Measurements from ENCODE around the gene TP53BP2.
A peak's percentile ranks its signal among the peaks of the same experiment; 100 is the strongest.
"Not testable (repeated sequence)": the region's sequence is repeated elsewhere in the genome, so short reads cannot be mapped to it uniquely, and the experiment has no call there.

Gene TP53BP2

DNA sequence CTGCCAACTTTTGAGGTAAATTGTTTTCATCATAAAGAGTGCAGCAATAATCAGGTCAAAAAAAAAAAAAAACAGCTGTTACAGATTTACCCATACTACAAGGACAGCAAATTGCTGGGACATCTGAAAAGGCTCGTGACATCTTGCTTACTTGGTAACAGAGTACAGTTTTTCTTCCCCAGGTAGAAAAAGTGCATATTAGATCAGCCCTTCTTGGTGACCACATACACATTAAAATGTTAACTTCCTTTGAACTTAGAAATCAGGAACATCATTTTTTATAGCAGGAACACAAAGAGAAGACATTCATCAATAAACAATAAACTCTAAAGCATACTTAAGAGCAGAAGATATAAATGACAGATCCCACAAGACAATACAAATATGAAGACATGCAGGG, 16.1 kb downstream of the TP53BP2 start:
- DNase-seq = no peak

- DNase-seq = no peak
These were observed 17.4 kb downstream of the TP53BP2 start for GRCh38 chr1:223828162-223828848.

- no peak for DNase-seq
These were observed 18.5 kb downstream of the TP53BP2 start for GRCh38 chr1:223827193-223827663.

DNA sequence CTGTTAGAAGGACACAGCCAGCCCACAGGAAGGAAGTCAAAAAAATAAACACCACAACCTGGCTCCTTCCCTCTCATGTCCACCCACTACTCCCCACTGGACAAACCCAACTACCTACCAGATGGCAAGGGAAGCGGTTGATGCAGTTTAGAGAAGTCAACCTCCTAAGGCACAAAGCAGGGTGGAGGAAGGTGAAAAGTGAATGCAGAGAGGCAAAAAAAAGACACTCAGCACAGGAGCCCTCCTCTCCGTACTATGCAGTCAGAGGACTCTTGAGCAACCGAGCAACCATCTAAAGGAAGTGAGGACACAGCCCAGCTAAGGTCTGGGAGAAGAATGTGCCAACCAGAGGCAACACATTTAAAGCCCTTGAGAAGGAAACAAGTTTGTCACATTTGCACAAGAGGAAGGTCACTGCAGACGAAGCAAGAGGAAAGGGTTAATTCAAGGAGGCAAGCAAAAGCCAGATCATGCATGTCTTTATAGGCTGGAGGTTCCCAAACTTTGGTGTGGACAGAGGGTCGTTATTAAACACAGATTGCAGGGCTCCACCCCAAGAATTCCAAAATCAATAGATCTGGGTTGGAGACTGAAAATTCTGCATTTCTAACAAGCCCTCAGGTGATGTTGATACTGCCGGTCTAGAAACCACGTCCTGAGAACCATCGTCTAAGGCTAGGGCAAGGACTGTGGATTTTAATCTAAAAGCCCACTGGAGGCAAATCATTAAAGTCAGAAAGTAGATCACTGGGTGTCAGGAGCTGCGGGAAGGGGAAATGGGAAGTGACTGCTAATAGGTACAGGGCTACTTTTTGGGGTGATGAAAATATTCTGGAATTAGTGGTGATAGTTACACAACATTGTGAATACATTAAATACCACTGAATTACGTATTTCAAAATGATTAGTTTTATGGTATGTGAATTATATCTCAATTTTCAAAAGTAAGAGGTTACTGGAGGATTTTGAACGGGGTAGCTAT, 19.7 kb downstream of the TP53BP2 start:
- no peak for DNase-seq

GRCh38 chr1:223824712-223825111, 21.0 kb downstream of the TP53BP2 start:
- DNase-seq = no peak

DNA sequence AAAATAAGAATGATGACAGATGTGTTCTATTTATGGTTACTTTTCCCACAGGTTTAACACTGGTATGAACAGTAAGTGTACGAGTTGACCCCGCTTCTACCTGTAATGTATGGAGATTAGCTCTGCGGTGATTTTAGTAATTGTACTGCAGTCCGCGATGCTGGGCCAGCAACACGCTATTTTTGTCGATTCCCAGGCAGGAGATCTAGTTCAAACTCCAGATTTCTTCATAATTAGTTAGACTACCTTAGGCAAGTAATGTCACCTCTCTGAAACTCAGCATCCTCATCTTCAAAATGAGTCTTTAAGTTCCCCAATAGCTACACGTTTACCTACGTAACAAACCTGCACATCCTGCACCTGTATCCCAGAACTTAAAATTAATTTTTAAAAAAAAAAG, 21.5 kb downstream of the TP53BP2 start:
- no peak for DNase-seq

DNA sequence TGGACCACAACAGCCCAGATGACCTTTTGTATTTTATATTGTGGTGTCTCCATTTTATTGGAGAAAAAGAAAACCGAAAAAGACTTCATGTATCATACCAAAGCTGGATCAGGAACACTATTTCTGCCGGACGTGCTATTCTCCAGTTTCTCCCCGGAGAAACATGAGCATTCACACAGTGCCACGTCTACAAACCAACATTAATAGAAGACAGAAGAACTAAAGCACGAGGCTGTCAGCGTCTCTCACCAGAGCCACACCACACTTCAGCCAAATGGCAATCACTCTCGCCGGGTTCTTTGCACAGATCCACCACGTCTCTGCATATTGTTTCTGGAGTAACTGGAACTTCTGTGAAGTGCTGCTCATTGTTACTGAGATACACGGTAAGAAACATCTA, 24.8 kb downstream of the TP53BP2 start:
- DNase-seq = no peak

DNA sequence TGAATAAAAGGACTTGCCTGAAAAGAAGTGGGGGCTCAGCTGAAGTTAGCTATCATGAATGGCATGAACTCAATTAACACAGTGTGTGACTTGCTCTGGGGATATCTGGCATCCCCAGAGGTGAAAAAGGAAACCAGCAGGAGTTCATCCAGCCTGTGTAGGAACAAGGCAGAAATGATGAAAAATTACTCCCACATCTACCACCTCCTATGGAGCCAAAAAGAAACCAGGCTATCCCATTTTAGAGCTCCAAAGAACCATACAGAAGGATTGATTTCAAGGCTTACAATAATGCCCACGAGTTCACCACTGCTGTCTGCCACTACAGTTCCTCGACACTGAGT, 25.3 kb downstream of the TP53BP2 start:
- DNase-seq = no peak

- no peak for DNase-seq
These were observed 25.8 kb downstream of the TP53BP2 start for GRCh38 chr1:223819730-223820514.

DNA sequence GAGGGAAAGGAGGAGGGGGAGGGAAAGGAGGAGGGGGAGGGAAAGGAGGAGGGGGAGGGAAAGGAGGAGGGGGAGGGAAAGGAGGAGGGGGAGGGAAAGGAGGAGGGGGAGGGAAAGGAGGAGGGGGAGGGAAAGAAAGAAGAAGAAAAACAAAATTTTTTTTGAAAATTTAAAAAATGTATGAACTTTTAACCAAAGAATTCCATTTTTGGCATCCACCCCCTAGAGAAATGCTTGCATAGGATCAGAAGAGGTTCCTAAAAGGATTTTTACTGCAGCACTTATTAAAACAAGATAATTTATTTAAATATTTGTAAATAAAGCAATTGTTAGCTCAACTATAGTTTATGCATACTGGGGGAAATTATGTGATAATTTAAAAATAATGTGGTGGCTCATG, 28.5 kb downstream of the TP53BP2 start:
- not testable (repeated sequence) for DNase-seq

DNA sequence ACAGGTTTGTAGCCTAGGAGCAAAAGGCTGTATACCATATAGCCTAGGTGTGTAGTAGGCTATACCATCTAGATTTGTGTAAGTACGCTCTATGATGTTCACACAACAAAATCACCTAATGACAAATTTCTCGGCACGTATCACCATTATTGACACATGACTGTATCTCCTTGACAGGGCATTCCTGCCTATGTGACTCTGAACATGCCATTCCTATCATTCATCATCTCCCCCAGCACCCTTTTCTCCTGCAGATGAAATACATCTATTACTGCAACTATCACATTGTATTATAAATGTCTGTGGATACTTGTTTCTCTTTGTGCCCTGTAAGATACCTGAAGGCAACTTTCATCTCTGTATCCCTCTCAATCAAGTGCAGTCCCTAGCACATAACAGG, 29.9 kb downstream of the TP53BP2 start:
- no peak for DNase-seq

DNA sequence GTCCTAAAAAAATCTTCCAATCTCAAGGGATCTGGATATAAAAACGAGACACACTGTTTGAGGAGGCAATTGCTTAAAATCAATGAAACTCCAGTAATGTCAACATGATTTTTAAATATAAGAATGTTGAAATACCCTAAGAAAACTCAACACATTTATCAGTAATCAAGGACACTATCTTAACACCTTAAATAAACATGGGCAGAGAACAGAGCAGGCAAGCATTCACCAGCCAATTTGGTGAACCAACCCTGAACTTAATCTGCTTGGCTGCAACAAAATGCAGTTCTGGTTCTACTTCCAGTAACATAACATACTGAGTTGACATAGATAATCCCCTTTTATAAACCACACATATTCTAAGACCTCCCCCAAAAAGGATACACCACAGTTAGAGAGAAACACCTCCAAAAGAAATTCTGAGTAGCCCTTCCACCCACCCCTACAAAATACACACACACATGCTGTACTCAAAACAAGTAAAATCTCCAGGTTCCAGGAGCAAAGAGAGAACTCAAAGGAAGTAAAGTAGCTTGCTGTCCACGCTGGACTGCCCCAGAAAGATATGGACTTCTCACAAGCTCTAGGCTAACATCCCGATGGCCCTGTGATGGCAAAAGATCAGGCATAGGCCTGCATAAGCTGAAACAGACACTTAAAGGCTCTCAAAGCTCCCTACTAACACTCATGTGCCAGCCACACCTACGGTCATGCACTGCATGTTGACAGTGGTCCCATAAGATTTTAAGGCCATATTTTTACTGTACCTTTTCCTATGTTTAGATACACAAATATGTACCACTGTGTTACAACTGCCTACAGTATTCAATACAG, 30.5 kb downstream of the TP53BP2 start:
- no peak for DNase-seq

- DNase-seq = no peak
These were observed 32.1 kb downstream of the TP53BP2 start for GRCh38 chr1:223813645-223814044.

- peak; percentile 3 for DNase-seq
These were observed 34.1 kb downstream of the TP53BP2 start for GRCh38 chr1:223811634-223812101.

DNA sequence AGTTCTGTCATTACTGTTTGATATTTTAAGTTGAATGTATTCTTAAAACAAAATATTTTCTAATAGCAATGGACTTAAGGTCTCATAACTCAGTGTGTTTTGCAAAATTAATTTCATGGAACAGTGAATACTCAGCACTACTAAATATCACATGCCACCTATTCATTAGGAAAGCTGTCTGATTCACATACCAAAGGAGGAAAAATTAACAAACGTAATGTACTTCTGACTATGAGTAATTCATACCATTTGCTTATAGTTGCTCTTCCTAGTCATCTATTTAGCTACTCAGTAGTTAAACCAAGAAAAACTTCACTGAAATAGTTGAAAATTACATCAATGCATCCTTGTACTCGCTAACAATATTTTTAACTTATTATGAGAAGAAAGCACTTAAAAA, 35.2 kb downstream of the TP53BP2 start:
- DNase-seq = no peak

- not testable (repeated sequence) for DNase-seq
These were observed 35.8 kb downstream of the TP53BP2 start for GRCh38 chr1:223809905-223810304.

DNA sequence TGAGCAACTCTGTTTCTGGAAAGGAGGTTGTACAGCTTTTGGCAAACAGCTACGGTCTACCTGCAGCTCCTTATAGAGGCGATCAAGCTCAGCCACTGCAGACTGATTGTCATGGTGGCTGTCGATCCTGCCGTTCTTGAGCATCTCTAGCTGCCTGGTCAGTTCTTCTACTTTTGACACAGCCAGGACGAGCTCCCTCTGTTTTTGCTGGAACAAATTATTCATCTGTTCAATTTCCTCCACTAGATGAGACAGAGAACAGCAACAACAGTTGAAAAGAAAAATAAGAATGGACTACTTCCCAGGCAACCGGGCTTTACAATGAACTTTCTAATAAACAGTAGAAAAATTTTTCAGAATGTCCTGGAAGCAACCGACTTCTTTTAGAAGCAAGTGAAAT, 42.5 kb downstream of the TP53BP2 start:
- DNase-seq = no peak

DNA sequence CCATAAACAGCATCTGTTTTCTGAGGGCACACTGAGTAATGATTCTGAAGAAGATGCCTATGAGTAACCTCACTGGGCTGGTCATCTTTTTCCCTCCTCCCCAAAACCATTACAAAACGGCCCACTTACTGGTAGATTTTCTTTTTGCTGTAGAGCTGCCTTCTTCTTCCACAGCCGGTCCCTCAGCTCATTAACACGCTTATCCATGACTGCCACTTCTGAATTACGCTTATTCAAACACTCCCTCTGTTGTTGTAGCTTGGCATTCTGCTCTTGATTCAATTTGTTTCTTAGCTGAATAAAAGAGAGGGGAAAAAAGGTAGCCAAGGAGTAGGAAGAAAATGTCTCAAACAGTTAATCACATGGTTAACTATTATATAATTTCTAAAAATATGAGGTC, 43.1 kb downstream of the TP53BP2 start:
- DNase-seq = no peak

DNA sequence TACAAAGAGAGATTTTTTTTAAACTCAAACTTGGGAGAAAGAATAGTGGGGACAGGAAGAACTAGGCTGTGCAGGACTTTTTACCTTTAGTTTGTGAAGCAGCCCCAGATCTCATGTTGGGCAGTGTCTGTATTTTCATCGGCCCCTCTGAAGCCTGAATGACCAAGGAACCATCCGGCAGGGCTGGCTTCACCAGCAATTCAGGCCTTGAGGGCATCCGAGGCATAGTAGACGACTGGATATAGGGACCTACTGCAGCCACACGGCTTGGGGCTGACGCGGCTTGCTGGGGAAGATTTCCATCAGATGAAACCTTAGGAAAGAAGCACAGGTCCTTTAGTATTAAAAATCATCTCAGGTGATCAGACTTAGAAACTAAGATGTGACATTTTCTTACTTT, 43.7 kb downstream of the TP53BP2 start:
- DNase-seq = no peak

- DNase-seq = no peak
These were observed 49.5 kb downstream of the TP53BP2 start for GRCh38 chr1:223796210-223796609.

DNA sequence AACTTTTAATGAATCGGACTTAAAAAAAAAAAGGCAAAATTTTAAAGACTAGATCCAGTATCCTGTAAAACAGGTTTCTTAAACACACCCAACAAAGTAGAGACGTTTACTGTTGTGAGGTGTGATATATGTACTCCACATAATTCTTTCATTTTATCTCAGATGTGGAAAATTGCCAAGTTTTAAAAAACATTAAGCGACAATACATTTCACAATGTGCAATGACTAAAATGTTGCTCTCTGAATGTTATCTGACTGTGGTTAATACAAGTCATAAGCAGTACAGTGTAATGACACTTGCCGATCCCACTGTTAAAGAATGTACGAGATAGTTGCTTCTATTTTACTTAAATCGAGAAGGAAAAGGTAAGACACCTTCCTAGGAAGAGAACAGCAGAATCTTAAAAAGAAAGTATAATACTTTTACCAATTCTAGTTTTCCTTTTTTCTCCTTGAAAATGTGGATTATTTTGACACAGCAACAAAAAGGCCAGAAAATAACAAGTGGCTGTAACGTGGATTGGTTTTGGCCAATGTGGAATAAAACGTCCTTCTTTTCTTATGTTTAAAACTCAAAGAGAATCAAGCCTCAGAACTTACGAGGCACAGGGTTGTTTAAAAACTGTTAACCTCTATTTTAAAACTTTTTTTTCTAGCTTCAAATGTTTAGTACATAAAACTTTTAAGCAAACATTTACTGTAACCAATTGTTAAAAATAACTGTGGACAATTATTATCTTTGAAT, 51.4 kb downstream of the TP53BP2 start:
- DNase-seq = no peak

GRCh38 chr1:223793716-223794115, 52.0 kb downstream of the TP53BP2 start:
- no peak for DNase-seq
